DMS 273 (cell line): ENCODE results near the gene H1-8.
"Not testable (repeated sequence)": the region's sequence is repeated elsewhere in the genome, so short reads cannot be mapped to it uniquely, and the experiment has no call there.

Experiments used
- DNase-seq: peaks from one replicate; lab custom pipeline; 2025; ENCODE audit not compliant: unreplicated experiment; lab: John Stamatoyannopoulos, UW

The H1-8 gene

DNA sequence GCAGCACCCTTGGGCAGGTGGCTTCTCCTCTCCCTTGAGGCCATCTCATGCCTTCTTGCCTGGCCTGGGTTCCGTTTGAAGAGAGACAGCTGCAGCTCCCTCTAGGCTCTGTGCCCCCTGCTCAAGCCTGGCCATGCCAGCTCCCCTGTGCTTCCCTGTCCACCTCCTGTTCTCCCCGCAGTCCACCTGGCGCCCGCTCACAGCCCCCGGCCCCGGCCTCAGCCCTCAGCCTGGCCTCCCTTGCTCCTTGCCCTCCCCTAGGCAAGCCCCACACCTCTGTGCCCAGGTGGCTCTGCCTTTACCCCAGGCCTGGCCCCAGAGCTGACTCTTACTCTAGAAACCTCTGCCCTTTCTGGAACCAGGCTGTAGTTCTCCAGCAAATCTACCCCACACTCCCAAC lies 28.4 kb upstream of the H1-8 start:
- DNase-seq, result no peak

DNA sequence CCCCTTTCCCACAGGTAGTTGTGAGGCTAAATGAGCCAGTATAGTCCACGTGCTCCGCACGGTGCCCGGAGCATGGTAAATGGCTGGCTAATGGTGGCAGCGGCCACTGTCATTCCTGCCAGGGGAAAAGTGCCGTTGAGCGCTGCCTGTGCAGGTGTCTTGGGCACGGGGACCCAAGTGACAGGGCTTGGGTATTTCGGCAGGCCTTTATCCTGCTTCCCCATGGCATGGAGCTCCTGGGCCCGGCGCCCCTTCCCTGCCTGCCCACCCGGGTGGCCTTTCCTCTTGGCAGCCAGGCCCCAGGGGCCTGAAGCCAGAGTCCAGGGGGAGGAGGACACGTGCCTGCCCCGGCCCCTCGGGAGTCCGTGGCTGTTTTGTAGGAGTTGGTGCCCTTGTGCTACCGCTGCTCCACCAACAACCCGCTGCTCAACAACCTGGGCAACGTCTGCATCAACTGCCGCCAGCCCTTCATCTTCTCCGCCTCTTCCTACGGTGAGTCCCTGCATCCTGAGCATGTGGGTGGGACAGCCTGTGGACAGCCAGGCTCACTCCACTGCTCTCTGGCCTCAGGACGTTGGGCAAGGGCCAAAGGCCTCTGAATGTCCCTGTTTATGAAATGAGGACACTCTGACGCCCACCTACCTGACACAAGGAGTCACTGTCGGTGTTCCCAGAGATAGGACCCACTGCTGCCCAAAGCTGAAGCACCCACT lies 27.7 kb upstream of the H1-8 start:
- DNase-seq, result not testable (repeated sequence)

DNA sequence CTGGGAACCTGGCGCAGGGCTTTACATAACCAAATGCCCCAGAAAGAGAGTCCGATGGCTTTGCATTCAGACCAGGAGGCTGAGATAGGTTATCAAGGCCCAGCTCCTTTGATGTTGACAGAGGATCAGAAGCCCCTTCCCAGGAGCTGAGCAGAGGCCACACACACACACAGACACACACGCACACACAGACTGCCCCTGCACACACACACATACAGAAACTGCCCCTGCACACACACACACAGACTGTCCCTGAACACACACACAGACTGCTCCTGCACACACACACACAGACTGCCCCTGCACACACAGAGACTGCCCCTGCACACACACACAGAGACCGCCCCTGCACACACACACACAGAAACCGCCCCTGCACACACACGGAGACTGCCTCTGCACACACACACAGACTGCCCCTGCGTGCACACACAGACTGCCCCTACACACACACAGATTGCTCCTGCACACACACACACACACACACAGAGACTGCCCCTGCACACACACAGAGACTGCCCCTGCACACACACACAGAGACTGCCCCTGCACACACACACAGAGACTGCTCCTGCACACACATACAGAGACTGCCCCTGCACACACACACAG lies 27.0 kb upstream of the H1-8 start:
- DNase-seq, result not testable (repeated sequence)

DNA sequence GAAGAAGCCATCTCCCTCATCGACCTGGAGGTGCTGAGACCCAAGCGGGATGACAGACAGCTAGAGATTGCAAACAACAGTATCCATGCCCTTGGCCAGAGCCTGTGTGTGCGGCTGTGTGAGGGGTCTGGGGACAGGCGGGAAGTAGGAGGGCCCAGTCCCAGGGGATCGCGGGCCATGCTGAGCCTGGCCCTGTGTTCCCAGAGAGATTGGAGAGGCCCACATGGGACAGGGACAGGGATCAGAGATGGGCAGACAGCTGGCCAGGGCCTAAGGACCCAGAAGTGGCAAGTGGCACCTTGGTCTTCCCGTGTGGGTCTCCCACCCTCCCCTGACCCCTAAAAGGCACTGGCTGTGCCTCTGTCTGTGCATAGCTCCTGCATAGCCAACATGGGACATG lies 25.5 kb upstream of the H1-8 start:
- DNase-seq, result no peak

DNA sequence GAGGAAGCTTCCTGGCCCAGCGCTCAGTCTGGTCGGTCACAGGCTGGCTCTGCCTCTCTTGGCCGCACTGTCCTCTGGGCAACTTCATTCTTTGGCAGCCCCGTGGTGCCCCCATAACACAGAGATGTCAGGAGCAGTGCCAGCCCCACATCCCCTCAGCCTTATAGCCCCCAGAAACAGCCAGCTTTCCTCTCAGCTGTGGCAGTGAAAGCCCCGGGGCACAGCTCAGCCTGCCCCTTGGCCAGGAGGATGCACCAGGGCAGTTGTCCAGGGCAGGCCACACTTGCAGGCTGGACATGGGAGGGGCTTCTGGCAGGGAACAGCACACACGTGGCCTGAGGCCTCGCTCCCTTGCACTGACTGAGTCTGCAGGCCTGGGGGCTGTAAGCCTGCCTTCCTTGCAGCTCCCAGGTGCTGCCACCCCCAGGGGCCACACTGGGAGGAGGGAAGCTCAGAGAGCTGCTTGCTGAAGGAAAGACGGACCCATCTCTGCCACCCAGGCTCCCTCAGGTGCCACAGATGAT lies 24.9 kb upstream of the H1-8 start:
- DNase-seq, result no peak

DNA sequence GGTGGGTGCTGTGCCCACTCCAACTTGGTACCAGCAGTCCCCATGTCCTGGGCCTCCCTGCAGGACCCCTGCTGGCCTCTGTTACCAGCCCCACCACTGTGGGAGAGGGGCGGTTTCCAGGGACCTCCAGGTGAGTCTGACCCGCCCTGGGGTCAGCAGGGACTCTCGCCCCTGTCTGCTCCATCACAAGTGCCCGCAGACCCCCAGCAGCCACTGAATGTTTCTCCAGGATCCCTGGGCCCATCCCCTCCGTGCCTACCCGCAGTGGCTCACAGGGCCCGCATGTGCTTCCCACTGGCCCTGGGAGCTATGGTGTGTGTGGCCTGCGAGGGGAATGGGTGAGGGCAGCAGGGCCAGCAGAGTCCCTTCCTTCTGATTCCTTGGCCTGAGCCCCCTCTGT lies 24.4 kb upstream of the H1-8 start:
- DNase-seq, result no peak

DNA sequence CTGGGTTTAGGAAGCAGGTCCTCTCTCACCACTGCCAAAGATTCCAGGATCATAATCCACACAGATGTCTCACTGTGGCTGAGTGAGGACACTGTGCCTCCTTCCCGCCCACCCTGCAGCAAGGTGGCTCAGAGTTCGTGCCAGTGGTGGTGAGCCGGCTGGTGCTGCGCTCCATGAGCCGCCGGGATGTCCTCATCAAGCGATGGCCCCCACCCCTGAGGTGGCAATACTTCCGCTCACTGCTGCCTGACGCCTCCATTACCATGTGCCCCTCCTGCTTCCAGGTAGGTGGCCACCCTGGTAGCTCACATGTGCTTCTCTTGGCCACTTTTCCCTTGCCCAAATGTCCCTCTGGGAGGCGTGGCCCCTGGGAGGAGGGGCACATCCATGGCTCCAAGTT lies 23.5 kb upstream of the H1-8 start:
- no peak for DNase-seq

DNA sequence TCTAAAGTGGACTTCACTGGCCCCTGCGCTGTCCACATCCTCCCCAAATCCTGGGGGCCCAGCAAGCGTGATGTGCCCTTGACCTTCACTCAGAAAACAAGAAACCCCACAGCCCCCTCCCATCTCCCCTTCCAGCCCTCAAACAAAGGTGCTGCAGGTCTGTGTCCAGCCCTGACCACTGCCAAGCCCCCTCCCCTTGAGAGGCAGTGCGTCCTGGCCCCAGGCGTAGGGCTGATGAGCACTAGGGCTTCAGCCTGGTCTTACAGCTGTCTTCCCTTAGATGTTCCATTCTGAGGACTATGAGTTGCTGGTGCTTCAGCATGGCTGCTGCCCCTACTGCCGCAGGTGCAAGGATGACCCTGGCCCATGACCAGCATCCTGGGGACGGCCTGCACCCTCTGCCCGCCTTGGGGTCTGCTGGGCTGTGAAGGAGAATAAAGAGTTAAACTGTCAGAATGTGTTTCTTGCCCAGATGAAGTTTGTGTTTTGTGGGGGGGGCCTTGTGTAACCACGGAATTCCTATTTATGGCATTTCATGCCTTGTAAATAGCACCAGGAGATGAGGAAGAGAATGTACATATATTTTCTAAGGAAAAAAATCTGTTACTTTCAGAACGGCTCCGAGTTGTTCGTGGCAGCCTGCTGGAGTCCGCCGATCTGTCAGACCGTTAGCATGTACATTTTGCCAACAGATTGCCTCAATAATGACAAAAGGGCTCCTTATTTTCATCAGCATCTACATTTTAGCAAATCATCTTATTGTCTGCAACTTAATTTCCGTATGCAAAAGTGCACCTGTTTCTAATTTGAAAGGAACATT lies 22.9 kb upstream of the H1-8 start:
- DNase-seq, result no peak

DNA sequence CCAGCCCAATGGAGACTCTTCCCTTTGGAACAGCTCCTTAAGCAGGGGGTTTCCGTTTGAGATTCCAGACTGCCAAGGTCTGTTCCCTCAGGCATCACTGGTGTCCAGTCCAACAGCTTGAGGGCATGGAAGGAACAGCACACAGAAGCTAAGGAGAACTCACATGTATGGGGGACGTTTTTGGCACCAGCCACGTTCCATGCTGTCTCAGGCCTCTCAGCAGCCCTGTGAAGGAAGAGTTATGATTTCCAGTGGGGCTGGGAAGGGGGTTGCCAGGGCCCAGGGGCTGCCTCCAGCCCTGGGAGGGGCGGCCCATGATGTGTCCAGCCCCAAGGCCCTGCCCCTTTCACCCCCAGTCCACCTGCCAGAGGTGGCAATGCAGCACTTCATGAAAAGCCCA lies 22.0 kb upstream of the H1-8 start:
- no peak for DNase-seq

DNA sequence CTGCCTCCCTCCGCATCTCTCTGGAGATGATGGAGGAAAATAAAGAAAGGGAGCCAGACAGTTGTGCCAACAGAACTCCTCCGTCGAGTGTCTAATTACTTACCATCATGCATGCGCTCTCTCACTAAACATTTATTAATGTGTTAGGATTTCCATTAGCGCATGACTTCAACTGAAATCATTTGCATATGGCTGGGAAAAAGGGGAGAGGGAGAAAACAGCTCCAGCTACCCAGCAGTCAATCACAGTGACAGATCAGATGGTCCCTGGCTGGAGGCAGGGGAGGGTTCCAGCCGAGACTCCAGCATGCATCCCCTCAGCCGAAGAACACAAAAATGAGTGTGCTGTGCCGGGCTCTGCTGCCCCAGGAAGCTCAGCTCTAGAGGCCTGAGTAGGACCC lies 21.4 kb upstream of the H1-8 start:
- DNase-seq, result no peak

DNA sequence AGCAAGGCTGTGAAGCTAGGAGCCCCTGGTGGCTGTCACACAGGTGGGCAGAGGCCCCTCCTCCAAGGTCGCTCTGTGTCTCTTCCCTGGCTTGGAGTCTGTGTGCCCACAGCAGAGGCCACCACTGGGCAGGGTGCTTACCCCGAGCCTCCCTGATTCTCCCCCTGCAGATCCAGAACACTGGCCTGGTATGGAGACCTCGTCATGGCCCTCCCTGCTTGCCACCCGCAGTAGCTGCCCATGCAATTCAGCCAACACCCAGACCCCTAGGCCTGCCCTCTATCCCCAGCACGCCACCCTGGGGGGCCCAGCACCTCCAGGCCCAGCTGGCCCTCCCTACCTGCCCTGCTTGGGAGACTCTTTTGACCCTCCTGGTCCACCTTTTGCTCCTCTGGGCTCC lies 20.0 kb upstream of the H1-8 start:
- no peak for DNase-seq

DNA sequence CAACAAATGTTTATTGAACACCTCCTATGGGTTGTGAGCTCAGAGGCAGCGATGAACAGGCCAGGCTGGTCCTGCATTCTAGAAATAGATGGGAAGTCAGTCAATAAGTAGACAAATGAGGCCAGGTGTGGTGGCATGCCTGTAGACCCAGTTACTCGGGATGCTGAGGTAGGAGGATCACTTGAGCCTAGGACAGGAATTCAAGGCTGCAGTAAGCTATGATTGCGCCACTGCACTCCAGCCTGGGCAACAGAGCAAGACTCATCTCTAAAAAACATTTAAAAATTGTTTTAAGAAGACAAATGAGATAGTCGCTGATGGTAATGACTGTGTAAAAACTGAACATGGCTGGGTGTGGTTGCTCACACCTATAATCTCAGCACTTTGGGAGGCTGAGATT lies 18.9 kb upstream of the H1-8 start:
- no peak for DNase-seq

DNA sequence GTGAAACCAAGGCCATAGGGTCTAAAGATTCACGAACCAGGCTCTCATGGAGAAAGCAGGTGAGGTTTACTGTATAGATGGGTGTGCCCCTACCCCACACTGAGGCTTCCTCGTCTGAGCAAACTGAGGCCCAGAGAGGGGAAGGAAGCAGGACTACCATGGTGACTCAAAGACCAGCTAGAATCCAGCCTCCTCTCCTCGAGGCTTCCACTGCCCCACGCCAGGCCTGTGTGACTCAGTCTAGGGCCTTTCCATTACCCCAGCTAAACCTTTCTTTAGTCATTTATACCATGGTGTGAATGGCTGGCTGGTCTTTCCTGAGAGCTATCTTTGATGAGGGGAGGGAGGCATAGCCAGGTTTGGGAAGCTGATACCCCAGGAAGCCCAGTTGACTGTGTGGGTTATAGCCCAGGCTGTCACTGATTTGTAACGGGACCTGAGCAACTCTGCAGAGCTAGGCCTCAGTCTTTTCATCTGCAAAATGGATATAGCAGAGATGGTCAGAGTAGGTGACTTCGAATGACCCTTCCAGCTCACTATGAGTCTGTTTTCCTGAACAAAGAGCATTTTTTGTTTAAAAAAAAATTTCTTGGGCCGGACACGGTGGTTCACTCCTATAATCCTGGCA lies 17.5 kb upstream of the H1-8 start:
- DNase-seq, result no peak

DNA sequence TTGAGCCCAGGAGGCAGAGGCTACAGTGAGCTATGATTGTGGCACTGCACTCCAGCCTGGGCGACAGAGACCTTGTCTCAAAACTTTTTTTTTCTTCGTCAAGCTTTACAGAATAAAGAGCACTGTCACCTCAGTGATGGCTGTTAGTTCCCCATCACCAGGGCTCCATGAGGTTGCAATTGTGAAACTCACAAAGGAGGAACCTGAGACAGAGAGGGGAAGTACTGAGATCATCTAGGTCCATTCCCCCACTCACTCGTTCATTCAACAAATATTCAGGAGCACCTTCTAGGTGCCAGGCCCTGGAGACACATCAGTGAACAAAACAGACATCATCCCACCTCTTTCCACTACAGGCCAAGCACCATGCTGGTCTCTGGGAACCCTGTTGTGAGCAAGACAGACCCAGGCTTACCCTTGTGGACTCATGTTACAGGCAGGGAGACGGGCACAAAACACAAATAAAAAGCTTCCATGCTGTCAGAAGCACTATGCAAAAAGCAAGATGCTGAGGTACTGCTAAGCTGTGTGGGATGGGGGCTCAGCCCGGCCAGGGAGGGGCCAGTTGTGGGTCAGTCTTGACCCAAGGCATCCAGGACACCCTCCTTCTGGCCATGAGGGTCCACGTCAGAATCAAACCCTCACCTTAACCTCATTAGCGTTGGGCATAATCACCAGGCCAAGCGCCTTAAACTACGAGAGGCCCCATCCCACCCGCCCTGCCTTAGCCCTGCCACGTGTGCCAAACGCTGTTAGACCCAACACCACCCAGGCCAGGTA lies 16.7 kb upstream of the H1-8 start:
- peak; percentile 32 for DNase-seq

DNA sequence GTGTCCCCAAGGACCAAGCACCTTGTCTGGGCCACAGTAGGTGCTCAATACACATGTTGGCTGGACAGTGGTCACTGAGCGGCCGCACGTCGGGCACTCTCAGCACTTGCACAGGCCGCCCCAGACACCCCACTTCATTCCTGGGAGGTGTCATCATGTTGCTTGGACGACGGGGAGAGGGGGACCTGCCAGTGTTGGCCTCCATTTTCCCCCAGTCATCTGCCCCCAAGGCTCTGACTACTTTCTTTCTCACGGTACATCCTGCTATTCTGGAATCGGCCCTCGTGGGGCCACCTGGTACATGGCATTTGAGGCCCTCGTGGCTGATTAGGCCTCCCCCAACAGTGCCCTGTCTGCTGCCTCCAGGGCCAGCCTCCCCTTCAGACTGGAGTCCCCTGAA lies 15.7 kb upstream of the H1-8 start:
- no peak for DNase-seq

DNA sequence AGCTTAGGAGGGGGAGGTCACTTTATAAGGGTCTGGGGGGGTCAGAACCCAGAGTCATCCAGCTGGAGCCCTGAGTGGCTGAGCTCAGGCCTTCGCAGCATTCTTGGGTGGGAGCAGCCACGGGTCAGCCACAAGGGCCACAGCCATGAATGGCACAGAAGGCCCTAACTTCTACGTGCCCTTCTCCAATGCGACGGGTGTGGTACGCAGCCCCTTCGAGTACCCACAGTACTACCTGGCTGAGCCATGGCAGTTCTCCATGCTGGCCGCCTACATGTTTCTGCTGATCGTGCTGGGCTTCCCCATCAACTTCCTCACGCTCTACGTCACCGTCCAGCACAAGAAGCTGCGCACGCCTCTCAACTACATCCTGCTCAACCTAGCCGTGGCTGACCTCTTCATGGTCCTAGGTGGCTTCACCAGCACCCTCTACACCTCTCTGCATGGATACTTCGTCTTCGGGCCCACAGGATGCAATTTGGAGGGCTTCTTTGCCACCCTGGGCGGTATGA lies 14.3 kb upstream of the H1-8 start, which contains the start of gene RHO:
Gene RHO (plus strand): TSS at position 51 of the 512 bp plus-strand sequence. CDS start 95 bp downstream, at position 146.
- DNase-seq, result no peak

DNA sequence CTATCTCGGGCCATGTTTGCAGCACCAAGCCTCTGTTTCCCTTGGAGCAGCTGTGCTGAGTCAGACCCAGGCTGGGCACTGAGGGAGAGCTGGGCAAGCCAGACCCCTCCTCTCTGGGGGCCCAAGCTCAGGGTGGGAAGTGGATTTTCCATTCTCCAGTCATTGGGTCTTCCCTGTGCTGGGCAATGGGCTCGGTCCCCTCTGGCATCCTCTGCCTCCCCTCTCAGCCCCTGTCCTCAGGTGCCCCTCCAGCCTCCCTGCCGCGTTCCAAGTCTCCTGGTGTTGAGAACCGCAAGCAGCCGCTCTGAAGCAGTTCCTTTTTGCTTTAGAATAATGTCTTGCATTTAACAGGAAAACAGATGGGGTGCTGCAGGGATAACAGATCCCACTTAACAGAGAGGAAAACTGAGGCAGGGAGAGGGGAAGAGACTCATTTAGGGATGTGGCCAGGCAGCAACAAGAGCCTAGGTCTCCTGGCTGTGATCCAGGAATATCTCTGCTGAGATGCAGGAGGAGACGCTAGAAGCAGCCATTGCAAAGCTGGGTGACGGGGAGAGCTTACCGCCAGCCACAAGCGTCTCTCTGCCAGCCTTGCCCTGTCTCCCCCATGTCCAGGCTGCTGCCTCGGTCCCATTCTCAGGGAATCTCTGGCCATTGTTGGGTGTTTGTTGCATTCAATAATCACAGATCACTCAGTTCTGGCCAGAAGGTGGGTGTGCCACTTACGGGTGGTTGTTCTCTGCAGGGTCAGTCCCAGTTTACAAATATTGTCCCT lies 13.4 kb upstream of the H1-8 start:
- DNase-seq, result no peak

DNA sequence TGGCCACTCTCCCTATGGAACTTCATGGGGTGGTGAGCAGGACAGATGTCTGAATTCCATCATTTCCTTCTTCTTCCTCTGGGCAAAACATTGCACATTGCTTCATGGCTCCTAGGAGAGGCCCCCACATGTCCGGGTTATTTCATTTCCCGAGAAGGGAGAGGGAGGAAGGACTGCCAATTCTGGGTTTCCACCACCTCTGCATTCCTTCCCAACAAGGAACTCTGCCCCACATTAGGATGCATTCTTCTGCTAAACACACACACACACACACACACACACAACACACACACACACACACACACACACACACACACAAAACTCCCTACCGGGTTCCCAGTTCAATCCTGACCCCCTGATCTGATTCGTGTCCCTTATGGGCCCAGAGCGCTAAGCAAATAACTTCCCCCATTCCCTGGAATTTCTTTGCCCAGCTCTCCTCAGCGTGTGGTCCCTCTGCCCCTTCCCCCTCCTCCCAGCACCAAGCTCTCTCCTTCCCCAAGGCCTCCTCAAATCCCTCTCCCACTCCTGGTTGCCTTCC lies 12.7 kb upstream of the H1-8 start:
- DNase-seq, result peak; percentile 48

DNA sequence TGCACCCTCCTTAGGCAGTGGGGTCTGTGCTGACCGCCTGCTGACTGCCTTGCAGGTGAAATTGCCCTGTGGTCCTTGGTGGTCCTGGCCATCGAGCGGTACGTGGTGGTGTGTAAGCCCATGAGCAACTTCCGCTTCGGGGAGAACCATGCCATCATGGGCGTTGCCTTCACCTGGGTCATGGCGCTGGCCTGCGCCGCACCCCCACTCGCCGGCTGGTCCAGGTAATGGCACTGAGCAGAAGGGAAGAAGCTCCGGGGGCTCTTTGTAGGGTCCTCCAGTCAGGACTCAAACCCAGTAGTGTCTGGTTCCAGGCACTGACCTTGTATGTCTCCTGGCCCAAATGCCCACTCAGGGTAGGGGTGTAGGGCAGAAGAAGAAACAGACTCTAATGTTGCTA lies 12.2 kb upstream of the H1-8 start:
- no peak for DNase-seq
